Lung (tissue), 16 donors: ENCODE results near the gene DNAJC30. TPM values are rescaled to one million over a fixed set of nuclear protein-coding genes. Genes with fewer than 3 reads are reported as not detected.

Experiments used
- ATAC-seq: fragments of 200-7000 bp; cut with Tn5 transposase; one replicate; pipeline ENCODE4 v1.9.1; 2020; ENCODE audit warnings: moderate number of reproducible peaks; ENCODE audit not compliant: insufficient read depth, low FRiP score
- DNase-seq, 3 donors: peaks; one replicate each; pipeline ENCODE4 v3.0.0-alpha.2; 2013 to 2017
- H3K27ac ChIP-seq, 2 donors: one replicate each; pipeline ENCODE4 v1.5.1; 2013; ENCODE audit warnings: mild to moderate bottlenecking in 2 of 2, moderate library complexity in 2 of 2, control low read depth in 1 of 2, inconsistent platforms in 1 of 2, low read depth in 1 of 2, low read length in 1 of 2
- H3K27me3 ChIP-seq, 3 donors: one replicate each; pipeline ENCODE4 v1.5.1; 2013; ENCODE audit warnings: low read length in 2 of 3; ENCODE audit not compliant: control insufficient read depth in 3 of 3, insufficient read depth in 3 of 3
- H3K36me3 ChIP-seq, 4 donors: one replicate each; pipeline ENCODE4 v1.5.1; 2013; ENCODE audit warnings: low read length in 4 of 4, mild to moderate bottlenecking in 1 of 4, moderate library complexity in 1 of 4; ENCODE audit not compliant: control insufficient read depth in 4 of 4, insufficient read depth in 4 of 4
- H3K4me1 ChIP-seq, 5 donors: one replicate each; pipeline ENCODE4 v1.5.1; 2013; ENCODE audit warnings: low read length in 5 of 5, mild to moderate bottlenecking in 2 of 5, moderate library complexity in 1 of 5; ENCODE audit not compliant: control insufficient read depth in 5 of 5, insufficient read depth in 5 of 5
- H3K4me3 ChIP-seq: one replicate; pipeline ENCODE4 v1.5.1; 2013; ENCODE audit warnings: mild to moderate bottlenecking, control low read depth, moderate library complexity
- H3K9ac ChIP-seq, 2 donors: one replicate each; pipeline ENCODE4 v1.5.1; 2013; ENCODE audit warnings: low read length in 2 of 2, control low read depth in 1 of 2; ENCODE audit not compliant: insufficient read depth in 1 of 2
- H3K9me3 ChIP-seq, 4 donors: one replicate each; pipeline ENCODE4 v1.5.1; 2013; ENCODE audit warnings: low read length in 3 of 4, mild to moderate bottlenecking in 1 of 4, moderate library complexity in 1 of 4; ENCODE audit not compliant: control insufficient read depth in 4 of 4, insufficient read depth in 3 of 4
- CTCF ChIP-seq: IDR thresholded peaks from 2 replicates; pipeline ENCODE4 v1.5.1; 2012; ENCODE audit warnings: mild to moderate bottlenecking; ENCODE audit errors: control extremely low read depth, extremely low read depth
- WGBS, 2 donors: extraction: QIAGEN DNeasy Blood & Tissue Kit; methylation state at CpG; one replicate each; pipeline ENCODE4 v1.1.7; 2013; 5-methylcytosine and 5-hydroxymethylcytosine counted together
- long read RNA-seq, 5 donors: transcript quantifications; one replicate each; lab custom pipeline, GENCODE V29; 2026
- polyA plus RNA-seq, 2 donors: library from polyadenylated mRNA; stranded (reverse); fragments of 200-250 nt; gene quantifications; one replicate each; pipeline ENCODE4 v1.2.1, GENCODE V29; 2013
- total RNA-seq, 2 donors: library from RNA; depleted of rRNA in 1 of 2; stranded (reverse); fragments of >200 nt in 1 of 2; gene quantifications; one replicate each; pipeline ENCODE4 v1.2.1, GENCODE V29; 2014 to 2021
- donor health status: control.
- donor health status: control.
- donor health status: Bipolar disorder and iron deficiency.
- donor health status: healthy.
- donor health status: DM: yes; HTN: yes; CAD: no.

DNAJC30 gene
- 10 to 100 TPM in 1 of 2 donors, 1 to 10 TPM in 1; 5.3 to 14.4 TPM for total RNA-seq
- polyA plus RNA-seq: 10 to 100 TPM in 1 of 2 donors, 1 to 10 TPM in 1; 8.1 to 10.0 TPM
- long read RNA-seq, donor 1, transcript DNAJC30-201 (1 exons, 2,485 nt): major isoform, 36 of 36 reads
- long read RNA-seq, donor 1, partial matches to known transcripts: 0 of 36 reads
- long read RNA-seq, donor 1, other reads (novel, unspliced or antisense): 0 of 36 reads
- long read RNA-seq, donor 2, transcript DNAJC30-201 (1 exons, 2,485 nt): major isoform, 15 of 15 reads
- long read RNA-seq, donor 2, partial matches to known transcripts: 0 of 15 reads
- long read RNA-seq, donor 2, other reads (novel, unspliced or antisense): 0 of 15 reads
- long read RNA-seq, donor 3, transcript DNAJC30-201 (1 exons, 2,485 nt): major isoform, 14 of 64 reads
- long read RNA-seq, donor 3, partial matches to known transcripts: 38 of 64 reads
- long read RNA-seq, donor 3, other reads (novel, unspliced or antisense): 12 of 64 reads
- long read RNA-seq, donor 4, transcript DNAJC30-201 (1 exons, 2,485 nt): major isoform, 13 of 13 reads
- long read RNA-seq, donor 4, partial matches to known transcripts: 0 of 13 reads
- long read RNA-seq, donor 4, other reads (novel, unspliced or antisense): 0 of 13 reads
- long read RNA-seq, donor 5, transcript DNAJC30-201 (1 exons, 2,485 nt): major isoform, 30 of 30 reads
- long read RNA-seq, donor 5, partial matches to known transcripts: 0 of 30 reads
- long read RNA-seq, donor 5, other reads (novel, unspliced or antisense): 0 of 30 reads

- peak within 1 kb of the TSS; percentile 99 for H3K4me3 ChIP-seq
- peaks cover 6 to 16% (median 12%) of the 10 kb centered on the region in 4 donors for H3K36me3 ChIP-seq
- H3K27me3 ChIP-seq: no peaks in the 10 kb centered on the region
- 0% methylated on average over 68 of the region's 68 CpGs for WGBS, 2 donors
- no peaks in the 10 kb centered on the region for H3K9me3 ChIP-seq
- TF ChIP-seq CTCF: peak; percentile 3
- ATAC-seq (peak; percentile 96), DNase-seq (peak; percentile 95 to 98 (median 98))
- H3K27ac ChIP-seq: peak within 1 kb of the TSS; percentile 54 to 96
- H3K9ac ChIP-seq: peak within 1 kb of the TSS; percentile 80 to 89
- H3K4me1 ChIP-seq: peaks cover 7 to 22% (median 17%) of the 10 kb centered on the region in 5 donors
These were observed at the start of gene DNAJC30, which contains the start of gene BUD23 for GRCh38 chr7:73683056-73683787. Gene DNAJC30, minus strand, starts transcription at chr7:73683453. Its CDS starts 30 bp downstream, at chr7:73683423. Gene BUD23, plus strand, starts transcription at chr7:73683597. Its CDS starts 29 bp downstream, at chr7:73683626.

- peaks cover 0 to 3% (median 0%) of the 10 kb centered on the region in 5 donors for H3K4me1 ChIP-seq
- no peak overlapping the region for H3K9ac ChIP-seq
- DNase-seq (no peak), ATAC-seq (no peak)
- TF ChIP-seq CTCF: no peak
- H3K27ac ChIP-seq: no peak overlapping the region
- 66 to 90% methylated on average over 2 of the region's 2 CpGs for WGBS, 2 donors
- H3K27me3 ChIP-seq: no peaks in the 10 kb centered on the region
- peaks cover 0 to 1% (median 0%) of the 10 kb centered on the region in 4 donors for H3K9me3 ChIP-seq
- peaks cover 0 to 10% (median 7%) of the 10 kb centered on the region in 4 donors for H3K36me3 ChIP-seq
- H3K4me3 ChIP-seq: no peak overlapping the region
These were observed 49.1 kb upstream of the DNAJC30 start for GRCh38 chr7:73732397-73732796.

- no peak for ATAC-seq
- peaks cover 0 to 1% (median 0%) of the 10 kb centered on the region in 4 donors for H3K9me3 ChIP-seq
- 16 to 28% methylated on average over 3 of the region's 3 CpGs for WGBS, 2 donors
- H3K36me3 ChIP-seq: peaks cover 0 to 2% (median 0%) of the 10 kb centered on the region in 4 donors
- DNase-seq: no peak
- no peak overlapping the region for H3K27ac ChIP-seq
- H3K4me3 ChIP-seq: no peak overlapping the region
- H3K27me3 ChIP-seq: no peaks in the 10 kb centered on the region
- peaks cover 0 to 3% (median 0%) of the 10 kb centered on the region in 5 donors for H3K4me1 ChIP-seq
- no peak for TF ChIP-seq CTCF
- no peak overlapping the region for H3K9ac ChIP-seq
These were observed 47.2 kb upstream of the DNAJC30 start for GRCh38 chr7:73730485-73730884.
